KG1 (cell line): Measurements from ENCODE around the gene MACROD2.

ENCODE experiments used
- DNase-seq: peaks from one replicate; lab custom pipeline; 2025; lab: John Stamatoyannopoulos, UW

The MACROD2 gene

DNA sequence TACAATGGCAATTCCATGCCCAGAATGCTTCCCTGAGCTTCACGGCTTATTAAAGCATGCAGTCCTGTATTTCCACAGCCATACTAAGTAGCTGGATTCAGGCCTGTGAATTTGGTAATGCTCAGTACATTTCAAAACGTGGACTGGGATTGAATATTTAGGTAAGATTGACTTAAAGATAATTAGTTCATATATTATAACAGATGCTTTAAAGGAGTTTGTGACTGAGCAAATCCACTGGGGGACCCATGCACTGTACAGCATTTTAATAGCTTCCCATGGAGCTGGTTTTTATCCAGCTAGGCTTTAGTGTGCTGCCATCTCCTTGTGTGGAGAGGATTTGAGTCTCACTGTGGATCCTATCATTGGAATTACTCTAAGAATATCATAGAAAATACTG lies 763.0 kb downstream of the MACROD2 start:
- no peak for DNase-seq

DNA sequence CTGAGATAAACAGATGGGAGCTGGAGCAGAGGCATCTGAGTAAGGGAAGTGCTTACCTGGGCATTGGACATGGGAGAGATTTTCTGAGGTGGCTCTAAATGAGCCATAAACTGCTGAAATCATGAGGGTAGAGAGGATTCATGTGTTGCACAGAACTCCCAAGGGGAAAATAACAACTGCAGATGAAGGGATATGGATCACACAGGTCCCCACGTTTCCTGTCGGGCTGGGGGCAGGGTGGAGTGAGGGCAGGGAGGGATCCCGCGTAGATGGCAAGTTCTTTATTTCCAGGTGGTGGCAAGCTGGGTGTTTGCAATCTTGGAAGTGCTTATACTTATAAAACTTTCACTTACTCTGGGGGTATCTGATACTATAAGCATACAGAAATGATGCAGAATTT lies 764.7 kb downstream of the MACROD2 start:
- DNase-seq: no peak

DNA sequence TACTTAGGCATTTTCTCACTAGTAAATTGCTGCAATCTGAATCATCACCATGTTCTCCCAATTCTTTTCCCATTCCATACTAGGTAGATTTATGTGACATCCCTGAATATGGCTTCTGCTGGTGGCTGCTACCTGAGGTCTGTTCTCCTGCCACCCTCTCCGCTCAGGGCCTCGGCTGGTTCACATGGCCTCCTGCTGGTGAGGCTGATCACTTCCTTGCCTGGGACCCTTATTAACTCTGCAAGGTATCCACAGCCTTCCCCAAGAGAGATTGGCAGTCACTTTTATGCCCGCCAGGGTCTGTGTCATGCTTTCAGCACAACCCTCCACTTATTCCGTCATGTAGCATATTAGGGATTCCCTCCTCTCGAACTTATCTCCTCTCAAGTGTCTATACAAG lies 766.6 kb downstream of the MACROD2 start:
- no peak for DNase-seq

DNA sequence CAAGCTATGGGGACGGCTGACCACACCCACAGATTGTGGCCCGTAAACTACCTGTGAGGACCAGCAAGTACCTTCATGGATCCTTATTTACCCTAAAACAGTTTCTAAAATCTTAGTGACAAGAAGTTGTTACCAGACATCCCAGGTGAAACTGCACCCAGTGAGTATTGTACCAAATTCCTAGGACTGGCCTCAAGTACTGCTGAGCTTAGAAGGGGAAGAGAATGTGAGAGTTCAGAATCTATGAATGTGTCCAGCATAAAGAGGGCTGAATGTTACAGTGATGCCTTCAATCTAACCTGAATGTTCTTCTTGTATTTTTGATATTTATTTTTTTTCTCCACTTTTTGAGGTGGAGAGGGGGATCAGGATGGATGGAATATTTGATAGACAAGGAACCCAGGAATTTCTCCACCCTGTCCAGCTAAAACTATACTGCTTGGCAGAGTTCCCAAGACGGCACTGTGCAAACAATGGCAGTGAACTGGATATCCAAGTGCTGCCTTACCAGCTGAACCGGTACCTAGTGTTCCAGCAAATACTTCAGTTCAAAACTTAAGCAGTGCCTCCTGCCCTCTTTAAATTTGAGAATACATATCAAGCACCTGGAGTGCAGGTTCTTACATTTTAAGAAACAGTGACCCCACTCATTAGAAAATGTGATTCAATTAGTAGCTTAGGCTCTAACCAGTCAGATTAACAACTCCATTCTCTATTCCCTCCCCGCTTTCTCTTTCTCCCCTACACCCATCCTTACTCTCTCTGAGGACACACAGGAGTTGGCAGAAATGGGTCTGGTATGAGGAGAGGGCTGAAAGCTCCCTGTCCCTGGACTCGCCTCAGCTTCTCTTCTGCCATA lies 769.4 kb downstream of the MACROD2 start:
- DNase-seq: no peak

DNA sequence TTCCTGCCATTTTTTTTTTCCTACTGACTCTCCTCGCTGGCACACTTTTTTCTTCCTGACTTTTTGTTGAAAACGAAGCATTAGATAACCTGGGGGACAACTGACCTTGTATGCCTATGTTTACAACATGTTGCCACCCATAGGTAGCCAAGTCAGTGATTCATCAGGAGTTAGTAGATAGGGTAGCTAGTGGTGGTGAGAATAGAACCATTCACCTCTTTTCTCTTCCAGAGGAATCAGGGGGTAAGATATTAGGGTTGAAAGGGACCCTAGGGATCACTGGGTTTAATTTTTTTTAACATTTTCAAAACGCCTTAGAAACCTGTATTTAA lies 770.0 kb downstream of the MACROD2 start:
- DNase-seq: no peak

DNA sequence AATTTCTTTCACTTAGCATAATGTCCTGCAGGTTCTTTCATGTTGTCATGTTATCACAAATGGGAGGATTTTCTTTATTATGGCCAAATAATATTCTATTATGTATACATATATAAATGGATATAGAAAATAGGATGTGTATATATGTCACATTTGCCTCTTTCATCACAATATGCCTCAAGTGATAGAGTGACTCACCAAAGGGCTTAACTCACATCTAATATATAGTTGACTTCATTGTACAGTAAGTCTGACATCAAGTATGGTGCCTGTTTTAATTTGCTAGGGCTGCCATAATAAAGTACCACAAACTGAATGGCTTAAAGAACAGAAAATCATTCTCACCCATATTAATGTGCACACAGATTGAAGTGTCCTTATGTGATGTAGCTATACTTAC lies 778.2 kb downstream of the MACROD2 start:
- DNase-seq: no peak

DNA sequence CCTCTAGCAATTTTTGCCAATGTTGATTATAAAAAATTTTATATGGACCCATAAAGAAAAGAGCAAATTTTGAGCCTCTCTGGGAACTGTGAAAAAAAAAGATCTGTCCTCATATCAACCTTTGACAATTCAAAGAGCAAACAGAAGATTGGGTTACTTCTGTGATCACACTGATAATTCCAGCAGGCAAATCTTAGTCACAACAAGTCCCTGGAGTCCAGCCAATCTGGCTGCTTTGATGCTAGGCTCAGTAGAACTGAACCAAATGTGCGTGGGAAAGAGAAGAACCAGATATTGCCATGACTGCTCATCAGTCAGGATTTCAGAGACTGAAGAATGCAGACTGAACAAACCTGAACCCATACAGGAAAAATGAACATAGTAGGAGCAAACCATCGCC lies 780.5 kb downstream of the MACROD2 start:
- no peak for DNase-seq

DNA sequence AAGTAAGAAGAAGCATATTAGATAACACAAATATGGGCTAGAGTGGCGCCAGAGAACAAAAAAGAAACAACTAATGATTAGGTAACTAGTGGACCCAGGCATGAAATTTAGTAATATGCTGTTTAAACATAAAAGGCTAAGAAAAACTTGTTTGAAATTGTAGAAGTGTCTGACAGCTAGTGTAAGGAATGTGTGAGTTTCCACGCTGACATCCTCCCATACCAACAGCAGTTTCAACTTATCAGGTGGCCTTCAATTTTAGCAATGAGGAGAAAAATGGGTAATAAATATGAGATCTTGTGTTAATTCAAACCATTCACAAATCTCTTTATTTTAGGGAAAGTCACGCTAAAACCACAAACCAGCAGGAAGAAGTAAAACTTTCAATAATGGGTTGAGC lies 782.3 kb downstream of the MACROD2 start:
- no peak for DNase-seq

DNA sequence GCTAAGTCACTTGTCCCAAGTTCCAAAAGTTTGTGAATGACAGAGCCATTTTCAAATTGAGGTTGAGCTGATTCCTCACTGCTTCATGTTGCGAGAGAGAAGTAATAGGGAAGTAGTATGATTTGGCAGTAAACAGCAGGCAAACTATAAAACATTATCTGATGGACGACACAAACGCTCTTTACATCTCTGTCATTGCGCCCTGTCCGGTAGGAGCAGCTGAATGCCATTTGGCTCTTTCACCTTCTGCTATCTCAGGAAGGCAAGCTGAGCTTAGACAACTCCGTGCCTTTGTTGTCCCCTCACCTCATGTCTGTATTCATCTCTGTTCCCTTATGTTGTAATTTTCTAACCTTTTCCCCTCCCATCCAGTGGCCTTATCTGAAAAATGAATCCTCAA lies 782.8 kb downstream of the MACROD2 start:
- no peak for DNase-seq

DNA sequence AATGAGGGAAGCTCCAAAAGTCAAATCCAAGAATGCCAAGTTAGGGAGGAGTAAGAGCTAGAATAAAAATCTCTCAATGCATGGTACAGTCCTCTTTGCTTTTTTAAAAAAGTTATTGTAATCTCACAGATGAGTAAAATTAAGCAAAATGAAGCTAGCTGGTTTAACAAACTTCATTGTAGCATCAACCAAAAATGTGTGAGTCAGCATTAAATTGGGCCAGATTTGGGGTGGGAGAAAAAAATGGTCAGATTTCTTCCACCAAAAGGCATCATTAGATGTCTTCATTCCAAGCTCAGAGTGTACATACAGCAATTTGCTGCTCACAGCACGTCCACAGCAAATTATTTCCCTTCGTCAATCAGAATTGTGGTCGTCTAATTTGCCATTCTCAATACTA lies 783.6 kb downstream of the MACROD2 start:
- DNase-seq: no peak

DNA sequence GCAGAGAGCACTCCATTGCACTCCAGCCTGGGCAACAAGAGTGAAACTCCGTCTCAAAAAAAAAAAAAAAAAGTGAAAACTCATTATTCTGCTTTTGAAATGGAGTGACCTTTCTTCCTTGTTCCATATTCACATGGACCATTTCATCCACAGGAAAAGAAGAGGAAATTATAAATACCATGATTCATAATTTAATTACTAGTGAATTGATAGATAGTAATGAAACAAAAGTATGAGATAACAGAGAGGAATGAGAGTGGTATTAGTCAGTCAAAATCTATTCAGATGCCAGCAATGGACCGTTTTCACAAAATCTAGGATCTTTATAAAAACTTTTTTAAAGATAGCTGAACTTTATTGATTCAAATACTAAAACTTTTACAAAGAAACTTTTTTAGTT lies 785.2 kb downstream of the MACROD2 start:
- no peak for DNase-seq

DNA sequence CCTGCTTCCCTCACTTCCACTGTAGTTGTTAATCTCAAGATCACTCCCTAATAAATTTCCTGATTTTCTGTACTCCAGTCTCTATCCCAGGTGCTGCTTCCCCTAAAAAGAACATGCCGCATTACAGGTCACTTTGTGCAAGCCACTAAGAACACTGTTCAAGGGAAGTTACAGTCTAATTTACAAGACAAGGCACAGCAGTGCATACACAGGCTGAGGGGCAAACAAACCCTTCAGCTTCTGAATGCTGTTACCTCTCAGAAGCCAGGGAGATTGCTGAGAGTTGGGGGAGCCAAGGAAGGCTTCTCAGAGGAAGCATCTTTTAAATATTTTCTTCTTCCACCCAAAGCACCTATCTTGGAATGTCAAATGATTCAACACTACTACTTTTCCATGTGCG lies 787.4 kb downstream of the MACROD2 start:
- no peak for DNase-seq

DNA sequence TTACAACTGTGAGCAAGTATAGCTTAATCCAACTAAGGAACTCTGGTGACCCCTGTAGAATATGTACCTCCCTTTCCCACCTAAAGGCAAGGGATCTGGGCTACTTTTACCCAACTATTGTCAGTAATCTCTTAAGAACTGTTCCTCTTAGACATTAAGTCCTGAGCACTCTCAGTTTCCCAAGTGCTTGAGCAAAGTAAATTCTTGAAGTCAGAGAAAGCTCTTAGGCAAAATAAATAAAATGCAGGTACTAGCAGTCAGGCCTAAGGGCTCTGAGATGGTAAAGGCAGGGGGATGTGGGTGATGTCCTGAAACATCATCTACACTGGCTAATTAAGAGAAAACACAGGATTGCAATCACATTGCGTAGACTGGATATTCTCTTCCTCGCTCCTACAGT lies 788.5 kb downstream of the MACROD2 start:
- no peak for DNase-seq

DNA sequence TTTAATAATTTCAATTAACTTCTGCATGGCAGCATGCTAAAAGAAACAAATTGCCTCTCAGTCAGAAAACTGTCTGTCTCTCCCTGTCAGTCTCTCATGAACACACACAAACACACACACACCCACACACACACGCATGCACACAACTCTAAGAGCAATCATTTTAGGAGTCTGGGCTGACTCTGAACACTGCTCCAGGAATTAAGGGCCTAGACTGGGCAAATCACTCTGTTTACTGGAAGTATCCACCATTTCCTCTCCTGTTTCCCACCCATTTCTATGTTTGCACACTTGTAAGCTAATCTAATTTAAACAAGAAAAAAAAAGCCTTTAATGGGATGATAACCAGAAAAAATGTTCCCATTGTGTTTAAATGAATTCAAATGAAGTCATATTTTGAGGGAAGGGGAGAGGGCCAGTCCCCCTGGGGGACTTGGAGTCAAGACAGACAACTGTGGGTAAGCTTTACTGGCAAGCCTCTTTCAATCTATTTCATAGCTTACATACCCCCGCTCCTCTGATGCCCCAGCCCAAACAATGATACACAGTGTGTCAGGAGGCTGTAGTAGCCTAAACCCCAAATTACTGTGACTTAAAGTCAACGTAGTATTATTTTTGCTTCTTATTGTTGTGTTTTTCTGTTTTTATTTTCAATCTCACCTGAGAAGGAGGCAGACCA lies 789.9 kb downstream of the MACROD2 start:
- DNase-seq: no peak

DNA sequence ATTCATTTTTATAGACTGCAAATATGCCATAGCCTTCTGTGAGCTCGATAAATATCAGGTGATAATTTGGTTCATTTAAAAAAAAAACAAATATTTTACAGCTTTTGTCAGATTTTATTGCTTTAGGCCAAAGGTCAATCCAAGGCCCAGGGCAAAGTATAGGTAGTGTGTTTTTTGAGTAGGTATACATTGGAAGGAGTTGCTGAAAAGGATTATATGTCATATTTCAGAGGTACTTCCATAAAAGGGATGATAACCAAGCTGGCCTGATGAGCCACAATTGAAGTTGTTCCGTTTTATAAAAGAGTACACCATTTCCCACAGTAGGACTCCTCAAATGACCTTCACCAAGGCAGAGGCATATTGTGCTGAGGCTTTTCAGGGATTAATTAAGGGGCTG lies 794.9 kb downstream of the MACROD2 start:
- no peak for DNase-seq

DNA sequence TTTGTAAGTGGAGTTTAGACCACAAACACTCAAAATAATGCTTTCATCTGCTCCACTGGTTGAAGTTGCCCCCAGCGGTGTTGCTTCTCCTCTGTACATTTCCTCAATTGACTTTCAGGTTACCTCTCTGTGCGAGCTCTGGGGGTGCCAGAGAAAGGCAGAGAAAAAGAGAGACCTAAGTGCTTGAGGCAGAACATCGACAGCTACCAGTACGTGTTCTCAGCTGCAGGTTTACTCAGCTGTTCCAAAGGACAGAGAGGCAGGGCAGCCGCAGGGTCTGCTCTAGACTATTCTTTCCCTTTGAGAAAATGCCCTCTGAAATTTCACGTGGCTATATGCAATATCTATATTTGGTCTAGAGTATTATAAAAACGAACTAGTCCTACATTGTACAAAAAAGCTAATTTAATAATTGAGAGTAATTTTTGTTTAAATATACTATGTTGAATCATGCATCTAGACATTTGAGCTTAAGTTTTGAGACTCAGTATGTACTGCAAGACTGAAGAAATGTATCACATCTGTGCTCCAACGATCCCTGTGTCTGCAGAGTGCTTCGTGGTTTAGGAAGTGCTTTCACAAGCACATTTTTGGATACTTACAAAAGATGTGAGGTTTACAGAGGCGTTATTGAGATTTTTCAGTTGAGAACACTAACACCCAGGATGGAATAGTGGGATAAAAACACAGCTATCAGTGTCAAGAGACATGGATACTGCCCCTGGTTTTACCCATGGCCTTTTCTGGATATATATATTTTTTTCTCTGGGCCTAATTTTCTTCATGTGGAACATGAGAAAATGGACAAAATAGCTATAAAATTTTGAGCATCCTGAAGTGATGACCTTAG lies 795.7 kb downstream of the MACROD2 start:
- DNase-seq: no peak

DNA sequence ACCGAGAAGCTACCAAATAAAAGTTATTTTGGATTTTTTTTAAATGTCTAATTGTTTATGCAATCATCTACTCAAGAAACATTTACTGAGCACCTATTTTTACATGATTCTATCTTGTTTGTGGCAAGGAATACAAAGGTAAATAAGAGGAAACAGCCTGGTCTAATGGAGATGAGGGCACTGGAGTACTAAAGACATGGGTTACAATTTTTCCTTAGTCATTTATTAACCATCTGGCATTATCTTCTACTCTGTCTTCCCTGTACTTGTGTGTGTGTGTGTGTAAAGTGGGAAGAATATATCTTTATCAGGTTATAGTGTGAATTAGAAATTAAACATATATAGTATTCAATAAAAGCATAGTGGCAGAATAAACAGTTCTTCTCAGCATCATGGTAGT lies 797.6 kb downstream of the MACROD2 start:
- no peak for DNase-seq

DNA sequence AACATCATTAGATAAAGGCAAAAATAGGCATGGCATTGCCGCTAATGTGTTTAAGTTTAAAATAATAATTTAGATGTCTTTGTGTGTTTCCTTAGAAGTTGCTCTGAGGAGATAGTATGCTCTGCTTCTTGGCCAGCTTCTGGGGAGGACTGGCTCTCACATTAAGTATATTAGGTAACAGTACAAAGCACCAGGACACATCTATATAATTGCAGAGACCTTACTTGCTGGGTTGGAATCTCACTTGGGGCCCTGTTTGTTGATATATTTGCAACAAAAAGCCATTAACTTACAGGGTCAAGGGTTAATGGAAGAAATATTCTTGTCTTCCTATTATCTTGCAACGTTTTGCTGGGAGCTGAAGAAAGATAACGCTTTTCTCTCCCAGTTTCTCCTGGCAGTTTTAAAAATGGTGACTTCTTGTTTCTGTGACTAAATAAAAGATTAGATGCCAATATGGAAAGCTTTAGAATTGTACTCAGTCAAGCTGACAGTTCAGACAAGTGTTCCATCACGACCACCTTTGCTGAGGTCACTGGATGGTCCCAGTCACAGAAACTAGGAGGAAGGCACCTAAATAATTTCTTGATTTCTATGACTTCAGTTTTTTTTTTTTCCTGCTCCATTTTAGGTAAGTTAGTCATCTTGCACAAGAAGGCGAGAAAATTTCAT lies 804.4 kb downstream of the MACROD2 start:
- DNase-seq: no peak

DNA sequence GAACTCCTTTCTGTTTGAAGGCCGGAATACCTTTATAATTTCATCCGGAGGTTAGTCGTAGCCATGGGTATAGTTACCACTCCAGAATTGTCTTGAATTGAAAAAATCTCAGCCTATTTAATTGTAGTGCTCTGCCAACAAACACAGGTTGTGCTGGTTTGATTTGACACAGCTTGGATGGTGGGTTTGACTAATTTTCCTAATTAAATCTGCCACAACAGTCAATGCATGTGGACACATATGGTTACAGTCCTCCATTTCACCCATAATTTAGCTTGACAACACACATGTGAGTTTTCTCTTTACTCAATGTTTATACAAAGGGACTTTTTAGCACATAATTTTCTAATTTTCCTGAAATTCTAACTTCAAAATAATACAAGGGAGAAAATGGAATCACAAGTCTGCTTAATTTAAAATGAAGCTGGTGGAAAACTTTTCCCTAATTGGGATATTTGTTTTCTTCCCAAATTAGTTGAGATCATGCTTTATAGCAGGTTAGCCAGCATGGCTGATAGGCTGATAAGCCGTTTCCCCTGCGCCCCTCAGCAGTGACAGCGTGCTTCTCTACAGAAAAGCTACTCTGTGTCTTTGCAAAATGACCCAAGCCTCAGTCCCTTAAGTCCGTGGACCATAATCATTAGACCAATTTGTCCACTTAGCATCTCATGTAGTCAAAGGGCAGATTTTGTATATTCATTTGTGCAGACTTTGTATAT lies 805.5 kb downstream of the MACROD2 start:
- DNase-seq: no peak

DNA sequence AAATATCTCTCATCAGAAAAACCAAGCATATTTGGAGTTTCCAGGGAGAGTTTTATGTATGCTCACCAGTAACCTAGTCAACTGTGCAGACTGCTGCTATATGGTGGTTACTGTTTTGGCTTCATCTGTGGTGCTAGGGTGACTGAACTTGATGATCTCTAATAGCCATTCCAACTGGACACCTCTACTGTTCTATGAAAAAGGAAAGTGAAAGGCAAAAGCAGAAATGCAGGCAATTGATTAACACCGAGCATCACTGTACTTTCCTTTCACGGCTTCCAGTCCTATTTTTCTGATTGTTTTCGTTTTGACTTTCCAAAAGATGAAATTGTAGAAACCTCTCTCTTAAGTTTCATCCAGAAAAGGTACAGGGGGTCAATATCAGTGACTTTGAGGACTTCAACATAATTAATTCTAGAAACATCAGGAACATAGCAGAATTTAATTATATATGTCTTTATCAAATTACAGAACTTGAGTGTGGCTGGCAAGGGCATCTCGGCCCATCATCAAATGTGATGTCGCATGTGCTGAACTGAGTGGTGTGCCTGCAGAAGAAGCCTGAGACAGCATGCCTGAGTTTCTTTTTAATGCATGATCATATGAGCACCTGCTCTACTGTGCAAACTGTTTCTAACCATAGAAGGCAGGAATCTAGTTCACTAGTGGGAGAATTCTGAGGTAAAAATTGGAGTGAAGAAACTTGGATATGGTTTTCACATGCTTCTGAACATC lies 806.4 kb downstream of the MACROD2 start:
- DNase-seq: no peak

DNA sequence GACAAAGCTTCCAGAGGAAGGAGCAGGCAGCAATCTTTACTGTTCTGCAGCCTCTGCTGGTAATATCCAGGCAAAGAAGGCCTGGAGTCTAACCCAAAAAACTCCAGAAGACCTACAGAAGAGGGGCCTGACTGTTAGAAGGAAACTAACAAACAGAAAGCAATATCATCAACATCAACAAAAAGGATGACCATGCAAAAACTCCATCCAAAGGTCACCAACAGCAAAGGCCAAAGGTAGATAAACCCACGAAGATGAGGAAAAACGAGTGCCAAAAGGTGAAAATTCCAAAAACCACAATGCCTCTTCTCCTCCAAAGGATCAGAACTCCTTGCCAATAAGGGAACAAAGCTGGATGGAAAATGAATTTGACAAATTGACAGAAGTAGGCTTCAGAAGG lies 811.9 kb downstream of the MACROD2 start:
- no peak for DNase-seq
